ENCODE results near the gene TNNC2.

- TF ChIP-seq EZH2 (IDR thresholded peaks at IDR 0.05; ENCODE audit: low read depth, low read length, severe bottlenecking) (no peak), BACH1 (IDR thresholded peaks at IDR 0.05; ENCODE audit: low read length) (no peak), CTCF (IDR thresholded peaks at IDR 0.05; ENCODE audit: control extremely low read depth in 1 of 3, insufficient read depth in 1 of 3, low read depth in 1 of 3, low read length in 3 of 3) (no peak), CREB1 (IDR thresholded peaks at IDR 0.05) (no peak), POLR2A (IDR thresholded peaks at IDR 0.05; ENCODE audit: control extremely low read depth in 1 of 2, low read depth in 2 of 2, low read length in 2 of 2) (peak in 1 of 2 experiments; percentile 74; a peak in 2 of 3 replicates), SP1 (IDR thresholded peaks at IDR 0.05; ENCODE audit: low read depth, low read length) (0 out of 2 replicates have a peak, but pooled peaks have one; percentile 15), YY1 (IDR thresholded peaks at IDR 0.05; ENCODE audit: low read depth, low read length) (0 out of 2 replicates have a peak, but pooled peaks have one; percentile 3), GTF2F1 (IDR thresholded peaks at IDR 0.05; ENCODE audit: borderline replicate concordance, low read depth, low read length) (no peak), ATF2 (IDR thresholded peaks at IDR 0.05; ENCODE audit: low read length) (no peak), CBX5 (IDR thresholded peaks at IDR 0.05; ENCODE audit: low read depth, low read length) (no peak), RNF2 (IDR thresholded peaks at IDR 0.05; ENCODE audit: borderline replicate concordance, low read depth, low read length, missing control alignments, poor library complexity, severe bottlenecking) (no peak)
These were observed 7.0 kb upstream of the TNNC2 start for GRCh38 chr20:45833883-45834796.

All from H1 (cell line).